H1 (cell line): ENCODE results near the gene NID2. TPM values are rescaled to one million over a fixed set of nuclear protein-coding genes. Genes with fewer than 3 reads are reported as not detected.

Source experiments
- BRCA1 ChIP-seq: IDR thresholded peaks from 2 replicates; pipeline ENCODE4 v1.6.1; 2012; ENCODE audit warnings: low read depth, low read length, improper control_type of control experiment
- CBX5 ChIP-seq: fragments of 300-800, 300-1000 bp; sonication (generic); IDR thresholded peaks from 2 replicates; pipeline ENCODE4 v1.7.1; 2016; ENCODE audit warnings: antibody characterized with exemption, low read length, low read depth
- EP300 ChIP-seq, 2 experiments: IDR thresholded peaks; 1 replicate in 1 of 2; 2 replicates in 1 of 2; pipeline ENCODE4 v1.6.1; 2011 to 2012; ENCODE audit warnings: low read depth in 2 of 2, low read length in 2 of 2, mild to moderate bottlenecking in 2 of 2, borderline replicate concordance in 1 of 2, inconsistent platforms in 1 of 2, moderate library complexity in 1 of 2
- KDM5A ChIP-seq: fragments of 200-600 bp; IDR thresholded peaks from 2 replicates; pipeline ENCODE4 v1.7.1; 2012; ENCODE audit warnings: mild to moderate bottlenecking, low read length, inconsistent platforms, mixed read lengths
- MAFK ChIP-seq: IDR thresholded peaks from 2 replicates; pipeline ENCODE4 v1.6.1; 2012; ENCODE audit warnings: low read depth, mild to moderate bottlenecking, improper control_type of control experiment, low read length
- NANOG ChIP-seq: IDR thresholded peaks from 2 replicates; pipeline ENCODE4 v1.6.1; 2011; ENCODE audit warnings: low read length, low read depth, mild to moderate bottlenecking, inconsistent platforms; ENCODE audit not compliant: insufficient read depth, poor library complexity, severe bottlenecking
- SIN3A ChIP-seq, 2 experiments: IDR thresholded peaks in 1 of 2; conservative IDR thresholded peaks in 1 of 2; 2 replicates each; pipeline ENCODE4 v1.6.1; 2011 to 2012; ENCODE audit warnings: low read length in 2 of 2, improper control_type of control experiment in 1 of 2, low read depth in 1 of 2, mild to moderate bottlenecking in 1 of 2
- SP1 ChIP-seq: IDR thresholded peaks from 2 replicates; pipeline ENCODE4 v1.6.1; 2011; ENCODE audit warnings: low read depth, low read length
- TAF7 ChIP-seq: optimal IDR thresholded peaks from 2 replicates; pipeline ENCODE3; 2011; ENCODE audit warnings: low read depth, mild to moderate bottlenecking, inconsistent platforms, low read length, moderate library complexity, borderline replicate concordance
- polyA plus RNA-seq, 7 experiments: library from polyadenylated mRNA; depleted of rRNA in 3 of 7; stranded (reverse) in 5 of 7; unstranded in 2 of 7; fragments of >200 nt in 5 of 7; fragments of 200-250 nt in 2 of 7; gene quantifications; 1 replicate in 5 of 7; 2 replicates in 1 of 7; 4 replicates in 1 of 7; pipeline versions ENCODE4 v1.2.1 to v1.2.3, GENCODE V29; 2011 to 2013; ENCODE audit warnings: missing spikeins in 2 of 7, mixed read lengths in 2 of 7
- total RNA-seq: library from RNA; stranded (reverse); fragmentation: NEBNext Ultra II Directional; extraction: Animal tissue kit (Norgen Biotek cat#: 25700); gene quantifications from 2 replicates; pipeline ENCODE4 v1.2.1, GENCODE V29; 2021
- TF ChIP-seq, protein P1 (sequence below): fragments of 300-600 bp; sonication (generic); IDR thresholded peaks from 2 replicates; pipeline ENCODE4 v1.7.1; 2012; ENCODE audit warnings: low read length, moderate library complexity, mild to moderate bottlenecking, inconsistent platforms; ENCODE audit not compliant: insufficient replicate concordance

NID2 gene
- total and polyA plus RNA-seq, 2 of the 8 experiments (the other 6 are each of a cell fraction or from before 2014, with no cell fraction given): 6.1 to 12.6 TPM

DNA sequence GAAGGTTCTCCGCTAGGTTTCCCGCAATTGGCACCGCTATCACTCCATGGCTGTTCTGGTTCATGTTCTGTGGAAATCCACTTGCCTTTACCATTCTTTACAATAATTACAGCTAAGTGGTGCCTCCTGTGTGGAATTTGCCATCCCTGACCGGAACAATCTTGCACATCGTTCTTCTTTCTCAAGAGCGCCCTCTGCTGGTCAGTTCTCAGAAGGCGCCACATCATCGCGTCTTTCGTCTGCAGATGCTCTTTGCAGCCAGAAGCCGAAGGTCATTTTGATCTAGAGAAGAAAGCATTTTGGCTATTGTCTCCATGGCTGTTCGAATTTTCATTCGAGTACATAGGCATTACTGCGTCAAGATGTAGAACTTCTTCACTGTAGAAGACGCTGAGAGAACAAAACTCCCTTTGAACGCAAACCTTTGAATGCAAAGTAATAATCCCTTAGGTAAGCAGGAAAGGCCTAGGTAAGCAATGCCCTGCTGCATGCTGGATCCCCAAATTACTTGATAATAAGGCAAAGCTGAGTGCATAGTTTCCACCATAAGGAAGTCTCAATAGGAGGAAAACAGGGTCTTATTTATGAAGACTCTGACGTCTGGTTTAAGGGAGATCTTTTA is 89.7 kb downstream of the NID2 start (continued):
- TF ChIP-seq, protein P1, sequence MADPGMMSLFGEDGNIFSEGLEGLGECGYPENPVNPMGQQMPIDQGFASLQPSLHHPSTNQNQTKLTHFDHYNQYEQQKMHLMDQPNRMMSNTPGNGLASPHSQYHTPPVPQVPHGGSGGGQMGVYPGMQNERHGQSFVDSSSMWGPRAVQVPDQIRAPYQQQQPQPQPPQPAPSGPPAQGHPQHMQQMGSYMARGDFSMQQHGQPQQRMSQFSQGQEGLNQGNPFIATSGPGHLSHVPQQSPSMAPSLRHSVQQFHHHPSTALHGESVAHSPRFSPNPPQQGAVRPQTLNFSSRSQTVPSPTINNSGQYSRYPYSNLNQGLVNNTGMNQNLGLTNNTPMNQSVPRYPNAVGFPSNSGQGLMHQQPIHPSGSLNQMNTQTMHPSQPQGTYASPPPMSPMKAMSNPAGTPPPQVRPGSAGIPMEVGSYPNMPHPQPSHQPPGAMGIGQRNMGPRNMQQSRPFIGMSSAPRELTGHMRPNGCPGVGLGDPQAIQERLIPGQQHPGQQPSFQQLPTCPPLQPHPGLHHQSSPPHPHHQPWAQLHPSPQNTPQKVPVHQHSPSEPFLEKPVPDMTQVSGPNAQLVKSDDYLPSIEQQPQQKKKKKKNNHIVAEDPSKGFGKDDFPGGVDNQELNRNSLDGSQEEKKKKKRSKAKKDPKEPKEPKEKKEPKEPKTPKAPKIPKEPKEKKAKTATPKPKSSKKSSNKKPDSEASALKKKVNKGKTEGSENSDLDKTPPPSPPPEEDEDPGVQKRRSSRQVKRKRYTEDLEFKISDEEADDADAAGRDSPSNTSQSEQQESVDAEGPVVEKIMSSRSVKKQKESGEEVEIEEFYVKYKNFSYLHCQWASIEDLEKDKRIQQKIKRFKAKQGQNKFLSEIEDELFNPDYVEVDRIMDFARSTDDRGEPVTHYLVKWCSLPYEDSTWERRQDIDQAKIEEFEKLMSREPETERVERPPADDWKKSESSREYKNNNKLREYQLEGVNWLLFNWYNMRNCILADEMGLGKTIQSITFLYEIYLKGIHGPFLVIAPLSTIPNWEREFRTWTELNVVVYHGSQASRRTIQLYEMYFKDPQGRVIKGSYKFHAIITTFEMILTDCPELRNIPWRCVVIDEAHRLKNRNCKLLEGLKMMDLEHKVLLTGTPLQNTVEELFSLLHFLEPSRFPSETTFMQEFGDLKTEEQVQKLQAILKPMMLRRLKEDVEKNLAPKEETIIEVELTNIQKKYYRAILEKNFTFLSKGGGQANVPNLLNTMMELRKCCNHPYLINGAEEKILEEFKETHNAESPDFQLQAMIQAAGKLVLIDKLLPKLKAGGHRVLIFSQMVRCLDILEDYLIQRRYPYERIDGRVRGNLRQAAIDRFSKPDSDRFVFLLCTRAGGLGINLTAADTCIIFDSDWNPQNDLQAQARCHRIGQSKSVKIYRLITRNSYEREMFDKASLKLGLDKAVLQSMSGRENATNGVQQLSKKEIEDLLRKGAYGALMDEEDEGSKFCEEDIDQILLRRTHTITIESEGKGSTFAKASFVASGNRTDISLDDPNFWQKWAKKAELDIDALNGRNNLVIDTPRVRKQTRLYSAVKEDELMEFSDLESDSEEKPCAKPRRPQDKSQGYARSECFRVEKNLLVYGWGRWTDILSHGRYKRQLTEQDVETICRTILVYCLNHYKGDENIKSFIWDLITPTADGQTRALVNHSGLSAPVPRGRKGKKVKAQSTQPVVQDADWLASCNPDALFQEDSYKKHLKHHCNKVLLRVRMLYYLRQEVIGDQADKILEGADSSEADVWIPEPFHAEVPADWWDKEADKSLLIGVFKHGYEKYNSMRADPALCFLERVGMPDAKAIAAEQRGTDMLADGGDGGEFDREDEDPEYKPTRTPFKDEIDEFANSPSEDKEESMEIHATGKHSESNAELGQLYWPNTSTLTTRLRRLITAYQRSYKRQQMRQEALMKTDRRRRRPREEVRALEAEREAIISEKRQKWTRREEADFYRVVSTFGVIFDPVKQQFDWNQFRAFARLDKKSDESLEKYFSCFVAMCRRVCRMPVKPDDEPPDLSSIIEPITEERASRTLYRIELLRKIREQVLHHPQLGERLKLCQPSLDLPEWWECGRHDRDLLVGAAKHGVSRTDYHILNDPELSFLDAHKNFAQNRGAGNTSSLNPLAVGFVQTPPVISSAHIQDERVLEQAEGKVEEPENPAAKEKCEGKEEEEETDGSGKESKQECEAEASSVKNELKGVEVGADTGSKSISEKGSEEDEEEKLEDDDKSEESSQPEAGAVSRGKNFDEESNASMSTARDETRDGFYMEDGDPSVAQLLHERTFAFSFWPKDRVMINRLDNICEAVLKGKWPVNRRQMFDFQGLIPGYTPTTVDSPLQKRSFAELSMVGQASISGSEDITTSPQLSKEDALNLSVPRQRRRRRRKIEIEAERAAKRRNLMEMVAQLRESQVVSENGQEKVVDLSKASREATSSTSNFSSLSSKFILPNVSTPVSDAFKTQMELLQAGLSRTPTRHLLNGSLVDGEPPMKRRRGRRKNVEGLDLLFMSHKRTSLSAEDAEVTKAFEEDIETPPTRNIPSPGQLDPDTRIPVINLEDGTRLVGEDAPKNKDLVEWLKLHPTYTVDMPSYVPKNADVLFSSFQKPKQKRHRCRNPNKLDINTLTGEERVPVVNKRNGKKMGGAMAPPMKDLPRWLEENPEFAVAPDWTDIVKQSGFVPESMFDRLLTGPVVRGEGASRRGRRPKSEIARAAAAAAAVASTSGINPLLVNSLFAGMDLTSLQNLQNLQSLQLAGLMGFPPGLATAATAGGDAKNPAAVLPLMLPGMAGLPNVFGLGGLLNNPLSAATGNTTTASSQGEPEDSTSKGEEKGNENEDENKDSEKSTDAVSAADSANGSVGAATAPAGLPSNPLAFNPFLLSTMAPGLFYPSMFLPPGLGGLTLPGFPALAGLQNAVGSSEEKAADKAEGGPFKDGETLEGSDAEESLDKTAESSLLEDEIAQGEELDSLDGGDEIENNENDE: no peak
- TF ChIP-seq NANOG (no peak), BRCA1 (no peak), SIN3A (conservative IDR thresholded peaks at IDR 0.05 in 1 of 2, IDR thresholded peaks at IDR 0.05 in 1 of 2; ENCODE audit: low read depth in 1 of 2, low read length in 2 of 2) (no peak), EP300 (IDR thresholded peaks at IDR 0.05; ENCODE audit: borderline replicate concordance in 1 of 2, low read depth in 2 of 2, low read length in 2 of 2) (no peak), SP1 (no peak), MAFK (no peak), TAF7 (no peak), CBX5 (no peak), KDM5A (no peak)
